H1 (cell line): ENCODE data around the gene ZNF639. TPM values are rescaled to one million over a fixed set of nuclear protein-coding genes. Genes with fewer than 3 reads are reported as not detected.

Experiments used
- CTCF ChIA-PET: fragments of 300-600 bp; sonication (Branson Sonifier 250); formaldehyde crosslinking; loops from one replicate; lab custom pipeline; 2021; ENCODE audit not compliant: partially characterized antibody; lab: Charles Lee
- POLR2A ChIA-PET: fragments of 300-600 bp; sonication (Branson Sonifier 250); formaldehyde crosslinking; loops from one replicate; lab custom pipeline; 2021; ENCODE audit warnings: inconsistent platforms; ENCODE audit not compliant: partially characterized antibody; lab: Charles Lee
- DNase-seq, 2 experiments: peaks; one replicate each; pipeline versions ENCODE4 v3.0.0 to v3.0.0-alpha.2; 2010 to 2022; ENCODE audit warnings: low spot score in 2 of 2, low read depth in 1 of 2, mixed read lengths in 1 of 2
- FAIRE-seq: peaks from 2 replicates; lab custom pipeline; 2011; peaks lifted over from hg19 to GRCh38; lab: Jason Lieb, UNC
- H2AFZ ChIP-seq: 2 replicates; pipeline ENCODE4 v1.8.1; 2012; ENCODE audit warnings: low read length, inconsistent platforms
- H2AK5ac ChIP-seq: 2 replicates; pipeline ENCODE4 v1.6.1; 2013; ENCODE audit warnings: low read depth, low read length
- H2BK120ac ChIP-seq: replicated peaks from 2 replicates; pipeline ENCODE3; 2013; ENCODE audit warnings: low read depth, low read length, inconsistent platforms
- H2BK12ac ChIP-seq: 2 replicates; pipeline ENCODE4 v1.6.1; 2013; ENCODE audit warnings: low read depth, low read length
- H2BK15ac ChIP-seq: 2 replicates; pipeline ENCODE4 v1.6.1; 2013; ENCODE audit warnings: low read length
- H2BK20ac ChIP-seq: 2 replicates; pipeline ENCODE4 v1.6.1; 2013; ENCODE audit warnings: low read length
- H2BK5ac ChIP-seq: 2 replicates; pipeline ENCODE4 v1.6.1; 2013; ENCODE audit warnings: low read depth, low read length
- H3K14ac ChIP-seq: 2 replicates; pipeline ENCODE4 v1.6.1; 2013; ENCODE audit warnings: inconsistent platforms; ENCODE audit not compliant: insufficient read length
- H3K18ac ChIP-seq: 2 replicates; pipeline ENCODE4 v1.6.1; 2013; ENCODE audit warnings: low read length; ENCODE audit errors: extremely low read depth
- H3K23ac ChIP-seq: 2 replicates; pipeline ENCODE4 v1.6.1; 2013; ENCODE audit warnings: inconsistent platforms; ENCODE audit not compliant: insufficient read length
- H3K23me2 ChIP-seq: 2 replicates; pipeline ENCODE4 v1.6.1; 2013; ENCODE audit warnings: low read depth, low read length
- H3K27ac ChIP-seq: 2 replicates; pipeline ENCODE4 v1.6.1; 2011; ENCODE audit warnings: low read depth, low read length, inconsistent platforms
- H3K27me3 ChIP-seq, 4 experiments: replicated peaks in 1 of 4; 1 replicate in 1 of 4; 2 replicates in 3 of 4; pipeline versions ENCODE4 v1.6.1 to v1.8.1; 2011 to 2013; ENCODE audit warnings: low read length in 3 of 4, mild to moderate bottlenecking in 3 of 4, inconsistent platforms in 2 of 4, mixed read lengths in 2 of 4, moderate library complexity in 1 of 4; ENCODE audit not compliant: control insufficient read depth in 3 of 4, insufficient read depth in 3 of 4; ENCODE audit errors: extremely low read depth in 1 of 4
- H3K36me3 ChIP-seq, 4 experiments: 2 replicates each; pipeline versions ENCODE4 v1.6.1 to v1.8.1; 2011 to 2013; ENCODE audit warnings: mild to moderate bottlenecking in 4 of 4, low read length in 3 of 4, moderate library complexity in 2 of 4, control low read depth in 1 of 4, inconsistent platforms in 1 of 4; ENCODE audit not compliant: insufficient read depth in 4 of 4, control insufficient read depth in 2 of 4
- H3K4ac ChIP-seq: replicated peaks from 2 replicates; pipeline ENCODE3; 2013; ENCODE audit warnings: low read length, low read depth, mixed read lengths, inconsistent platforms; ENCODE audit not compliant: insufficient read length
- H3K4me1 ChIP-seq, 4 experiments: replicated peaks in 1 of 4; 1 replicate in 1 of 4; 2 replicates in 3 of 4; pipeline versions ENCODE4 v1.6.1 to v1.8.1; 2011 to 2013; ENCODE audit warnings: low read length in 3 of 4, inconsistent platforms in 2 of 4, mixed read lengths in 1 of 4; ENCODE audit not compliant: insufficient read depth in 4 of 4, control insufficient read depth in 3 of 4
- H3K4me2 ChIP-seq, 2 experiments: 2 replicates each; pipeline versions ENCODE4 v1.6.1 to v1.8.1; 2011 to 2013; ENCODE audit warnings: low read depth in 2 of 2, low read length in 2 of 2, control low read depth in 1 of 2, inconsistent platforms in 1 of 2, mild to moderate bottlenecking in 1 of 2; ENCODE audit not compliant: insufficient read depth in 1 of 2
- H3K4me3 ChIP-seq, 4 experiments: fragments of 200-600, 300-600 bp in 1 of 4; sonication (generic), shearing (Covaris generic), sonication (Bioruptor Twin) in 1 of 4; 2 replicates each; pipeline versions ENCODE4 v1.5.1 to v1.8.1; 2011 to 2016; ENCODE audit warnings: low read length in 4 of 4, low read depth in 3 of 4, control low read depth in 2 of 4, inconsistent platforms in 2 of 4, mild to moderate bottlenecking in 2 of 4, mixed read lengths in 1 of 4, moderate library complexity in 1 of 4; ENCODE audit not compliant: insufficient read depth in 2 of 4; ENCODE audit errors: extremely low read depth in 1 of 4
- H3K56ac ChIP-seq: replicated peaks from 2 replicates; pipeline ENCODE3; 2013; ENCODE audit warnings: low read depth, mild to moderate bottlenecking, mixed read lengths, low read length, inconsistent platforms; ENCODE audit not compliant: insufficient read length
- H3K79me1 ChIP-seq: 2 replicates; pipeline ENCODE4 v1.6.1; 2013; ENCODE audit warnings: low read depth, low read length, control low read depth
- H3K79me2 ChIP-seq, 2 experiments: 2 replicates each; pipeline versions ENCODE4 v1.6.1 to v1.8.1; 2012 to 2013; ENCODE audit warnings: low read length in 2 of 2, mild to moderate bottlenecking in 2 of 2, inconsistent platforms in 1 of 2; ENCODE audit not compliant: insufficient read depth in 2 of 2, control insufficient read depth in 1 of 2
- H3K9ac ChIP-seq, 4 experiments: replicated peaks in 1 of 4; 1 replicate in 1 of 4; 2 replicates in 3 of 4; pipeline versions ENCODE4 v1.6.1 to v1.8.1; 2011 to 2013; ENCODE audit warnings: low read depth in 3 of 4, low read length in 3 of 4, control low read depth in 2 of 4, mild to moderate bottlenecking in 2 of 4, moderate library complexity in 2 of 4, inconsistent platforms in 1 of 4; ENCODE audit errors: extremely low read depth in 1 of 4
- H3K9me3 ChIP-seq, 2 experiments: 2 replicates each; pipeline versions ENCODE4 v1.6.1 to v1.8.1; 2012 to 2013; ENCODE audit warnings: mild to moderate bottlenecking in 2 of 2, moderate library complexity in 2 of 2, control low read depth in 1 of 2, inconsistent platforms in 1 of 2, low read depth in 1 of 2, low read length in 1 of 2, mixed read lengths in 1 of 2; ENCODE audit not compliant: insufficient read depth in 2 of 2
- H4K20me1 ChIP-seq, 2 experiments: replicated peaks in 1 of 2; 2 replicates each; pipeline versions ENCODE3 to v1.8.1; 2011 to 2013; ENCODE audit warnings: inconsistent platforms in 2 of 2, low read length in 2 of 2, mild to moderate bottlenecking in 1 of 2; ENCODE audit not compliant: insufficient read depth in 2 of 2, control insufficient read depth in 1 of 2
- H4K5ac ChIP-seq: 2 replicates; pipeline ENCODE4 v1.6.1; 2013; ENCODE audit warnings: low read length, low read depth, mixed read lengths, inconsistent platforms; ENCODE audit not compliant: insufficient read length
- H4K8ac ChIP-seq: 2 replicates; pipeline ENCODE4 v1.8.0; 2013; ENCODE audit warnings: mild to moderate bottlenecking, moderate library complexity, low read length, inconsistent platforms; ENCODE audit not compliant: insufficient read depth; ENCODE audit errors: extremely low read depth
- H4K91ac ChIP-seq: replicated peaks from 2 replicates; pipeline ENCODE3; 2013; ENCODE audit warnings: low read length, mixed read lengths, inconsistent platforms; ENCODE audit not compliant: insufficient read length
- BRCA1 ChIP-seq: IDR thresholded peaks from 2 replicates; pipeline ENCODE4 v1.6.1; 2012; ENCODE audit warnings: low read depth, low read length, improper control_type of control experiment
- NANOG ChIP-seq: IDR thresholded peaks from 2 replicates; pipeline ENCODE4 v1.6.1; 2011; ENCODE audit warnings: low read length, low read depth, mild to moderate bottlenecking, inconsistent platforms; ENCODE audit not compliant: insufficient read depth, poor library complexity, severe bottlenecking
- WGBS, 2 experiments: shearing (Covaris generic) in 1 of 2; methylation state at CpG; one replicate each; pipeline versions ENCODE4 v1.1.6 to v1.1.7; 2013 to 2015; ENCODE audit warnings: low lambda C conversion rate in 2 of 2, mixed read lengths in 2 of 2, inconsistent platforms in 1 of 2, low coverage in 1 of 2, missing lambda C conversion rate in 1 of 2; ENCODE audit not compliant: insufficient replicate concordance in 2 of 2, insufficient coverage in 1 of 2, insufficient read length in 1 of 2; ENCODE audit errors: extremely low coverage in 1 of 2, missing lambda C conversion rate in 1 of 2; 5-methylcytosine and 5-hydroxymethylcytosine counted together
- polyA plus RNA-seq, 7 experiments: library from polyadenylated mRNA; depleted of rRNA in 3 of 7; stranded (reverse) in 5 of 7; unstranded in 2 of 7; fragments of >200 nt in 5 of 7; fragments of 200-250 nt in 2 of 7; gene quantifications; 1 replicate in 5 of 7; 2 replicates in 1 of 7; 4 replicates in 1 of 7; pipeline versions ENCODE4 v1.2.1 to v1.2.3, GENCODE V29; 2011 to 2013; ENCODE audit warnings: missing spikeins in 2 of 7, mixed read lengths in 2 of 7
- total RNA-seq: library from RNA; stranded (reverse); fragmentation: NEBNext Ultra II Directional; extraction: Animal tissue kit (Norgen Biotek cat#: 25700); gene quantifications from 2 replicates; pipeline ENCODE4 v1.2.1, GENCODE V29; 2021

Gene ZNF639
- total and polyA plus RNA-seq, 2 of the 8 experiments (the other 6 are each of a cell fraction or from before 2014, with no cell fraction given) = 9.1 to 41.4 TPM

GRCh38 chr3:179281825-179282224 lies 41.0 kb upstream of the ZNF639 start:
- WGBS, 2 experiments = 94% methylated on average over 3 of the region's 3 CpGs; no CpG with 5 or more reads in 1 of the 2 experiments
- H3K9me3 ChIP-seq = no peaks in the 10 kb centered on the region
- no peak overlapping the region for H3K4ac ChIP-seq
- H3K56ac ChIP-seq = no peak overlapping the region
- no peak overlapping the region for H2BK15ac ChIP-seq
- H3K23ac ChIP-seq = no peak overlapping the region
- H3K79me2 ChIP-seq = no peaks in the 10 kb centered on the region
- no peak overlapping the region for H2AK5ac ChIP-seq
- H2BK120ac ChIP-seq = no peak overlapping the region
- no peaks in the 10 kb centered on the region for H3K79me1 ChIP-seq
- H3K4me2 ChIP-seq = no peak overlapping the region
- ChIA-PET POLR2A (no interaction called here), CTCF (interaction anchor here (0.7 to 1.9 kb wide), 2 partner anchors 9 to 10 kb away, joined by 4 to 8 read pairs; no protein-coding TSS in a partner anchor)
- no peak overlapping the region for H3K27ac ChIP-seq
- FAIRE-seq = no peak
- no peak overlapping the region for H3K9ac ChIP-seq
- DNase-seq = no peak
- TF ChIP-seq BRCA1 = no peak
- no peak for TF ChIP-seq NANOG
- H2AFZ ChIP-seq = no peak overlapping the region
- H4K8ac ChIP-seq = no peak overlapping the region
- no peaks in the 10 kb centered on the region for H3K27me3 ChIP-seq
- no peaks in the 10 kb centered on the region for H3K23me2 ChIP-seq
- H3K14ac ChIP-seq = no peak overlapping the region
- H4K5ac ChIP-seq = no peak overlapping the region
- no peak overlapping the region for H3K4me3 ChIP-seq
- H3K36me3 ChIP-seq = no peaks in the 10 kb centered on the region
- no peak overlapping the region for H2BK20ac ChIP-seq
- peaks cover 0 to 4% (median 0%) of the 10 kb centered on the region in 4 experiments; a peak in 1 of 7 replicates for H3K4me1 ChIP-seq
- no peak overlapping the region for H2BK12ac ChIP-seq
- H4K91ac ChIP-seq = no peak overlapping the region
- H4K20me1 ChIP-seq = no peaks in the 10 kb centered on the region
- no peak overlapping the region for H3K18ac ChIP-seq
- H2BK5ac ChIP-seq = no peak overlapping the region
